Sigmoid colon (tissue), 7 donors: ENCODE data around the gene SAMD7. TPM values are rescaled to one million over a fixed set of nuclear protein-coding genes. Genes with fewer than 3 reads are reported as not detected.

Experiments
- DNase-seq: peaks from one replicate; pipeline ENCODE4 v3.0.0-alpha.2; 2019
- H3K27ac ChIP-seq, 4 donors: fragments of 200-600 bp; sonication (generic); one replicate each; pipeline ENCODE4 v1.5.1; 2016 to 2019; ENCODE audit warnings: mild to moderate bottlenecking in 1 of 4
- H3K27me3 ChIP-seq, 3 donors: fragments of 200-600 bp; sonication (generic); one replicate each; pipeline ENCODE4 v1.5.1; 2019; ENCODE audit warnings: mild to moderate bottlenecking in 1 of 3
- H3K36me3 ChIP-seq, 4 donors: fragments of 200-600 bp; sonication (generic); one replicate each; pipeline ENCODE4 v1.5.1; 2016 to 2019
- H3K4me1 ChIP-seq, 4 donors: fragments of 200-600 bp; sonication (generic); one replicate each; pipeline ENCODE4 v1.5.1; 2017 to 2019
- H3K4me3 ChIP-seq, 4 donors: fragments of 200-600 bp; sonication (generic); one replicate each; pipeline ENCODE4 v1.5.1; 2017 to 2019; ENCODE audit warnings: mild to moderate bottlenecking in 2 of 4, moderate library complexity in 1 of 4
- H3K9me3 ChIP-seq, 4 donors: fragments of 200-600 bp in 3 of 4; sonication (generic) in 3 of 4; one replicate each; pipeline versions ENCODE4 v1.5.1 to v1.6.1; 2013 to 2019
- CTCF ChIP-seq, 4 experiments: fragments of 450-650 bp in 3 of 4; fragments of 200-600 bp in 1 of 4; IDR thresholded peaks; one replicate each; pipeline ENCODE4 v1.5.1; 2016 to 2019; ENCODE audit warnings: antibody characterized with exemption in 4 of 4, mild to moderate bottlenecking in 3 of 4, moderate library complexity in 2 of 4
- EP300 ChIP-seq, 4 donors: sonication (generic); formaldehyde crosslinking; IDR thresholded peaks; one replicate each; pipeline ENCODE4 v1.6.1; 2017; ENCODE audit warnings: antibody characterized with exemption in 4 of 4
- POLR2A ChIP-seq, 2 donors: fragments of 450-650 bp; IDR thresholded peaks; one replicate each; pipeline ENCODE4 v1.6.1; 2016; ENCODE audit warnings: antibody characterized with exemption in 2 of 2, mild to moderate bottlenecking in 2 of 2, moderate library complexity in 2 of 2
- POLR2AphosphoS5 ChIP-seq, 4 donors: sonication (generic); formaldehyde crosslinking; IDR thresholded peaks; one replicate each; pipeline ENCODE4 v1.6.1; 2017; ENCODE audit warnings: antibody characterized with exemption in 4 of 4
- WGBS, 2 donors: extraction: QIAGEN DNeasy Blood & Tissue Kit; methylation state at CpG; one replicate each; pipeline ENCODE4 v1.1.7; 2013; 5-methylcytosine and 5-hydroxymethylcytosine counted together
- intact Hi-C: fragments of 100-400 bp; cut with DNase I; formaldehyde crosslinking; loops from one replicate; pipeline ENCODE4 v1.15.1; 2023
- polyA plus RNA-seq, 3 donors: library from polyadenylated mRNA; stranded (reverse); fragments of 200-250 nt; gene quantifications; one replicate each; pipeline ENCODE4 v1.2.3, GENCODE V29; 2013
- total RNA-seq, 4 donors: library from RNA; depleted of rRNA; stranded (reverse); fragments of >200 nt; gene quantifications; one replicate each; pipeline ENCODE4 v1.1.0, GENCODE V29; 2016
- donor health status: healthy with polysubstance abuse.
- donor health status: Bipolar disorder and iron deficiency.
- donor health status: healthy.

SAMD7 gene
- total and polyA plus RNA-seq, 7 donors = not detected

- no peaks in the 10 kb centered on the region for H3K36me3 ChIP-seq
- H3K27ac ChIP-seq = no peak overlapping the region
- 91 to 93% methylated on average over 3 of the region's 3 CpGs for WGBS, 2 donors
- no peak overlapping the region for H3K4me3 ChIP-seq
- intact Hi-C loops = no loop called here
- peaks cover 0 to 5% (median 0%) of the 10 kb centered on the region in 4 donors for H3K4me1 ChIP-seq
- no peaks in the 10 kb centered on the region for H3K9me3 ChIP-seq
- no peaks in the 10 kb centered on the region for H3K27me3 ChIP-seq
- TF ChIP-seq POLR2AphosphoS5 (IDR thresholded peaks at IDR 0.05) = no peak
- no peak for TF ChIP-seq EP300 (IDR thresholded peaks at IDR 0.05)
- no peak for TF ChIP-seq CTCF (IDR thresholded peaks at IDR 0.05)
- TF ChIP-seq POLR2A (IDR thresholded peaks at IDR 0.05) = no peak
- no peak for DNase-seq
Measured at GRCh38 chr3:169867584-169868210, 43.7 kb upstream of the SAMD7 start.

- no peak for DNase-seq
- H3K4me3 ChIP-seq = no peak overlapping the region
- H3K9me3 ChIP-seq = no peaks in the 10 kb centered on the region
- intact Hi-C loops = no loop called here
- no peaks in the 10 kb centered on the region for H3K36me3 ChIP-seq
- no peak for TF ChIP-seq CTCF (IDR thresholded peaks at IDR 0.05)
- TF ChIP-seq EP300 (IDR thresholded peaks at IDR 0.05) = no peak
- no peak for TF ChIP-seq POLR2AphosphoS5 (IDR thresholded peaks at IDR 0.05)
- TF ChIP-seq POLR2A (IDR thresholded peaks at IDR 0.05) = no peak
- H3K27me3 ChIP-seq = no peaks in the 10 kb centered on the region
- WGBS, 2 donors = 43 to 75% methylated on average over 2 of the region's 2 CpGs
- H3K4me1 ChIP-seq = peaks cover 0 to 3% (median 0%) of the 10 kb centered on the region in 4 donors
- H3K27ac ChIP-seq = no peak overlapping the region
Measured at GRCh38 chr3:169868369-169868768, 43.0 kb upstream of the SAMD7 start.

- H3K27ac ChIP-seq = no peak within 1 kb of the TSS
- no peak for DNase-seq
- intact Hi-C loops = no loop called here
- WGBS, 2 donors = 12 to 60% methylated on average over 2 of the region's 2 CpGs
- H3K4me3 ChIP-seq = no peak within 1 kb of the TSS
- TF ChIP-seq EP300 (IDR thresholded peaks at IDR 0.05) = no peak
- TF ChIP-seq POLR2AphosphoS5 (IDR thresholded peaks at IDR 0.05) = no peak
- TF ChIP-seq POLR2A (IDR thresholded peaks at IDR 0.05) = no peak
- TF ChIP-seq CTCF (IDR thresholded peaks at IDR 0.05) = no peak
- no peaks in the 10 kb centered on the region for H3K4me1 ChIP-seq
- H3K9me3 ChIP-seq = no peaks in the 10 kb centered on the region
- no peaks in the 10 kb centered on the region for H3K27me3 ChIP-seq
- H3K36me3 ChIP-seq = no peaks in the 10 kb centered on the region
Measured at GRCh38 chr3:169869484-169870220, 41.7 kb upstream of the SAMD7 start, which contains the start of gene LRRC31. Gene LRRC31 (minus strand): TSS chr3:169869935. CDS start chr3:169869807, 128 bp downstream.

GRCh38 chr3:169871129-169871886, 40.1 kb upstream of the SAMD7 start:
- 24 to 67% methylated on average over 2 of the region's 2 CpGs for WGBS, 2 donors
- Histone ChIP-seq H3K27me3 (no peaks in the 10 kb centered on the region), H3K4me3 (no peak overlapping the region), H3K27ac (no peak overlapping the region), H3K36me3 (no peaks in the 10 kb centered on the region), H3K4me1 (no peaks in the 10 kb centered on the region), H3K9me3 (no peaks in the 10 kb centered on the region)
- DNase-seq = no peak
- intact Hi-C loops = no loop called here
- TF ChIP-seq POLR2AphosphoS5 (IDR thresholded peaks at IDR 0.05) = no peak
- no peak for TF ChIP-seq CTCF (IDR thresholded peaks at IDR 0.05)
- no peak for TF ChIP-seq EP300 (IDR thresholded peaks at IDR 0.05)
- TF ChIP-seq POLR2A (IDR thresholded peaks at IDR 0.05) = no peak
